ENCODE data around the gene PANX2. TPM values are rescaled to one million over a fixed set of nuclear protein-coding genes. Genes with fewer than 3 reads are reported as not detected.
A peak's percentile ranks its signal among the peaks of the same experiment; 100 is the strongest.
"Not testable (repeated sequence)": the region's sequence is repeated elsewhere in the genome, so short reads cannot be mapped to it uniquely, and the experiment has no call there.

PANX2 gene
- total RNA-seq, 1 donor from 2014 or later, result 0.58 TPM

DNA sequence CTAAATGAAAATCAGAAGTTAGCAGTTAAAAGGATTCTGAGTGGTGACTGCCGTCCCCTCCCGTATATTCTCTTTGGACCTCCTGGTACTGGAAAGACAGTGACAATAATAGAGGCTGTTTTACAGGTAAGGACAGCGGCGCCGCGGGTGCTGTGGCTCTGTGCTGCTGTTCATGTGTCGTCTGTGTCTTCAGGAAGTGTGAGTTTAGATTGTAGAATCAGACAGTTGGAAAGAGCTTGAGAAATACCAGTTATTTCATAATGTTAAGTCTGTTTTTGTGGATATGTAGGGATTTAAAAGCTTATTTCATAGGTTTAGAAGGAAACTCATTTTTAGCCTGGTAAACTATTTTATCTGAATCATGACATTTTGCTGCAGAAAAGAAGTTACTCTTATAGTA lies 27.4 kb upstream of the PANX2 start:
- no peaks in the 10 kb centered on the region for H3K4me1 ChIP-seq
- H3K4me3 ChIP-seq, result no peak overlapping the region
- no peak overlapping the region for H3K27ac ChIP-seq (replicated peaks)
- TF ChIP-seq, protein P1, sequence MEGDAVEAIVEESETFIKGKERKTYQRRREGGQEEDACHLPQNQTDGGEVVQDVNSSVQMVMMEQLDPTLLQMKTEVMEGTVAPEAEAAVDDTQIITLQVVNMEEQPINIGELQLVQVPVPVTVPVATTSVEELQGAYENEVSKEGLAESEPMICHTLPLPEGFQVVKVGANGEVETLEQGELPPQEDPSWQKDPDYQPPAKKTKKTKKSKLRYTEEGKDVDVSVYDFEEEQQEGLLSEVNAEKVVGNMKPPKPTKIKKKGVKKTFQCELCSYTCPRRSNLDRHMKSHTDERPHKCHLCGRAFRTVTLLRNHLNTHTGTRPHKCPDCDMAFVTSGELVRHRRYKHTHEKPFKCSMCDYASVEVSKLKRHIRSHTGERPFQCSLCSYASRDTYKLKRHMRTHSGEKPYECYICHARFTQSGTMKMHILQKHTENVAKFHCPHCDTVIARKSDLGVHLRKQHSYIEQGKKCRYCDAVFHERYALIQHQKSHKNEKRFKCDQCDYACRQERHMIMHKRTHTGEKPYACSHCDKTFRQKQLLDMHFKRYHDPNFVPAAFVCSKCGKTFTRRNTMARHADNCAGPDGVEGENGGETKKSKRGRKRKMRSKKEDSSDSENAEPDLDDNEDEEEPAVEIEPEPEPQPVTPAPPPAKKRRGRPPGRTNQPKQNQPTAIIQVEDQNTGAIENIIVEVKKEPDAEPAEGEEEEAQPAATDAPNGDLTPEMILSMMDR (IDR thresholded peaks at IDR 0.05; ENCODE audit: borderline replicate concordance), result no peak
- peaks cover 70% of the 10 kb centered on the region for H3K27me3 ChIP-seq (ENCODE audit: low read depth)
- DNase-seq, result no peak
- H3K36me3 ChIP-seq, result no peaks in the 10 kb centered on the region
- H3K9me3 ChIP-seq (replicated peaks), result no peaks in the 10 kb centered on the region
- intact Hi-C loops (cut with micrococcal nuclease), result no loop called here

DNA sequence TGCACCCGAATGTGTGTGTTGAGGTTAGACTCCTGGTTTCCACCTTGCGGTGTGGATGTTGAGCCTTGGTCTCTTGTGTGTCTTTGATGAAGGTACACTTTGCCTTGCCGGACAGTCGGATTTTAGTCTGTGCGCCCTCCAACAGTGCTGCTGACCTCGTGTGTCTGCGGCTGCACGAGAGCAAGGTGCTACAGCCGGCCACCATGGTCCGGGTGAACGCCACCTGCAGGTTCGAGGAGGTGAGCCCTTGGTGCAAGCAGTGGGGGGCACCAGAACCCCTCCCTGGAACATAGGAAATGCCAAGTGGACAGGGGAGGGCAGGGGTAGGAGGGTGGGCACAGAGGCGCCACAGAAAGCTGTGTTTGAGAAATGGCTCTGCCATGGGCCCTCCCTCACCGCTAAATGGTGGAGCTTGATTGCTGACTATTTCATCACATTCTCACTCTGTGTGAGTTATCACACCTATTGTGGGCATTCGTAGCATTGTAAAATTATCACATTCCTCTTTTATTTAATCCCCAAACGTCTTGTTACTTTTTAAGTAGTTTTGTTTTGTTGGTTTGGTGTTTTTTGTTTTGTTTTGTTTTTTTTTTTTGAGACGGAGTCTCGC lies 26.4 kb upstream of the PANX2 start:
- DNase-seq, result no peak
- no peak overlapping the region for H3K27ac ChIP-seq (replicated peaks)
- intact Hi-C loops (cut with micrococcal nuclease), result no loop called here
- no peaks in the 10 kb centered on the region for H3K36me3 ChIP-seq
- H3K27me3 ChIP-seq (ENCODE audit: low read depth), result peaks cover 68% of the 10 kb centered on the region
- TF ChIP-seq, protein P1 (IDR thresholded peaks at IDR 0.05; ENCODE audit: borderline replicate concordance), result no peak
- H3K9me3 ChIP-seq (replicated peaks), result no peaks in the 10 kb centered on the region
- H3K4me1 ChIP-seq, result no peaks in the 10 kb centered on the region
- H3K4me3 ChIP-seq, result no peak overlapping the region

DNA sequence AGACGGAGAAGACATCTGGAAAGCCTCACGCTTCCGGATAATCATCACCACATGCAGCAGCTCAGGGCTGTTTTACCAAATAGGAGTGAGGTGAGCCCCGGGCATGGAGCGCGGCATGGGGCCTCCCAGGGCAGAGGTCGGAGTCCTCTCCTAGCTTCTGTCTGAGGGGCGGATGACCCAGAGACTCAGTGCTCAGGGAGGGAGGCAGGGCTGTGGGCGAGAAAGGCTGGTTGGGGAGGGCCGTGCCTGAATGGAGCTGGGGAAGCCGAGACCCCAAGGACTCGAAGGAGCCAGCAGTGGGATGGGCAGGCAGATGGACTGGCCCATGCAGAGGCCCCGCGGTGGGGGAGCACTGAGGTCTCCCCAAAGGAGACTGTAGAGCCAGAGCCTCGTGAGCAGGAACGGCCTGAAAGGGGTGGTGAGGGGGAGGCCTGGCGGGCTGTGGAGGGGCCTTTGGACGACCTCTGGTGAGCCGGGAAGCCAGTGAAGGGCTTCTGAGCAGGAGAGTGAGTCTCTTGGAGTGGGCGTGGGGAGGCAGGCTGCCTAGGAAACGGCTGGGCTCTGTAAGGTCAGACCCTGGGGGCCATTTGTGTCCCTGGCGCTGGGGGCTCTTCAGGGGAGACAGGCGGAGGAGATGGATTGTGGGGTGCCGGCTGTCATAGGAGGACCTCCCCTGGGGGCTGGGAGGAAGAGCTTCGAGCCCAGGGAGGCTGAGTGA lies 24.7 kb upstream of the PANX2 start:
- Histone ChIP-seq H3K27ac (replicated peaks) (no peak overlapping the region), H3K9me3 (replicated peaks) (no peaks in the 10 kb centered on the region), H3K36me3 (no peaks in the 10 kb centered on the region), H3K4me3 (no peak overlapping the region), H3K27me3 (ENCODE audit: low read depth) (peaks cover 55% of the 10 kb centered on the region), H3K4me1 (no peaks in the 10 kb centered on the region)
- no peak for DNase-seq
- TF ChIP-seq, protein P1 (IDR thresholded peaks at IDR 0.05; ENCODE audit: borderline replicate concordance), result no peak
- intact Hi-C loops (cut with micrococcal nuclease), result no loop called here

DNA sequence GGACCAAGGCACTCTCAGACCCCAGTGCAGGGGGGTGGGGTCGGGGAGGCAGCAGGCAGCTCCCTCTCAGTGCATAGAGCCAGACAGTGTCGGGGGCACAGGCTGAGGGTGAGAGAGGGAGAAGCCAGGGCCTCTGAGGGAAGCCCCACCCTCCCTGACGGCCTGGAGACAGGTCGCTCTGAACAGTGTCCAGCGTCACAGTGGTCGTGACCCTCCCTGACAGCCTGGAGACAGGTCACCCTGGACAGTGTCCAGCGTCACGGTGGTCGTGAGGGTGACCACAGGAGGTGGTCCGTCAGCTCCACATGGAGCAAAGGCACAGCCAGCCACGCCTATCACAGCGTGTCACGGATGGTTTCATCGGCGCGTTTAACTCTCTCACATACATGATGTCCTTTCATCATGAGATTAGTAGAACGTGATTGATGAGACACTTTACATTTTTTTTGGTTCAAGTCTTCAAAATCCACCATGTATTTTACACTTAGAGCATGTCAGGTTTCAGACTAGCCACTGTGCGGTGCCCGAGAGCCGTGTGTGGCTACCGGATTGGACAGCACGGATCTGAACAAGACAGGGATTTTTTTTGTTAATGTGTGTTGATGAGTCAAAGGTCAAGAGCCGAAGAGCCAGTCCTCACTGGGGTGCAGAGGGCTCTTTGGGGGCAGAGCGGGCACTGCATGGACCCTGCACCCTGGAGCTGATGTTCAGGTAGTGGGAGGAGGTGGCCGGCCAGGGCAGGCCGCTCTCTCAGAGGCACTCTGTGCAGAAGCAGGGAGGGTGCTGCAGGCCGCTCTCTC lies 23.9 kb upstream of the PANX2 start:
- intact Hi-C loops (cut with micrococcal nuclease), result no loop called here
- DNase-seq, result peak; percentile 40
- H3K4me1 ChIP-seq, result no peaks in the 10 kb centered on the region
- TF ChIP-seq, protein P1 (IDR thresholded peaks at IDR 0.05; ENCODE audit: borderline replicate concordance), result peak; percentile 78
- no peak overlapping the region for H3K4me3 ChIP-seq
- no peak overlapping the region for H3K27ac ChIP-seq (replicated peaks)
- peaks cover 51% of the 10 kb centered on the region for H3K27me3 ChIP-seq (ENCODE audit: low read depth)
- H3K9me3 ChIP-seq (replicated peaks), result no peaks in the 10 kb centered on the region
- H3K36me3 ChIP-seq, result no peaks in the 10 kb centered on the region

DNA sequence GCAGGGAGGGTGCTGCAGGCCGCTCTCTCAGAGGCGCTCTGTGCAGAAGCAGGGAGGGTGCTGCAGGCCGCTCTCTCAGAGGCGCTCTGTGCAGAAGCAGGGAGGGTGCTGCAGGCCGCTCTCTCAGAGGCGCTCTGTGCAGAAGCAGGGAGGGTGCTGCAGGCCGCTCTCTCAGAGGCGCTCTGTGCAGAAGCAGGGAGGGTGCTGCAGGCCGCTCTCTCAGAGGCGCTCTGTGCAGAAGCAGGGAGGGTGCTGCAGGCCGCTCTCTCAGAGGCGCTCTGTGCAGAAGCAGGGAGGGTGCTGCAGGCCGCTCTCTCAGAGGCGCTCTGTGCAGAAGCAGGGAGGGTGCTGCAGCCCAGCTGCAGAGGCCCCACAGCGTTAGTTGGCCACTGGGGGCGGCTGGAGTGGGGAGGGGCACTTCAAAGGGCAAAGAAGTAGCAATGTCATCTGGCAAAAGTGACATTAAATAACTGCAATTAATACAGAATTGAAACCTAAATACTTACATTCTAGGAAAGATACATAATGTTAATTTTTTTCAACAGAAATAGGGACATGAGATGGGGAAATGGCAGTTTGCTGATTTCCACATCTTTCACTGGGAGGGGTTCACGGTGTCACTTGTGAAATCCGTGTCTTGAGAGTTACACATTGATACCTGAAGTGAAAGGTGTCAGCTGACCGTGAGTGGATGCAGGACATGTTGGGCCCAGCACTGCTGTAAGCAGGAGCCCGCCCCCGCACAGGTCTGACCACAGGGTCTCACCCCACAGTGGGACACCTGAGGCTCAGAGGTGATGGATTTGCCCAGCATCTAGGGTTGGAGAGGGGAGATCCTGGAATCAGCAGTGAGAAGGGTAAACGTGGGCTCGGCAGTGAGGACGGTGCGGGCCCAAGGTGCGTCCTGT lies 23.0 kb upstream of the PANX2 start:
- H3K4me3 ChIP-seq; H3K27ac ChIP-seq (replicated peaks); H3K36me3 ChIP-seq; H3K4me1 ChIP-seq; DNase-seq; intact Hi-C loops (cut with micrococcal nuclease); H3K9me3 ChIP-seq (replicated peaks): not testable (repeated sequence)
- H3K27me3 ChIP-seq (ENCODE audit: low read depth), result peaks cover 51% of the 10 kb centered on the region

All from left ventricle myocardium inferior (tissue), 1 donor.